GM19238 (cell line): ENCODE data around the gene SPDYC.

Experiments
- DNase-seq: peaks from one replicate; pipeline ENCODE4 v3.0.0; 2011; ENCODE audit warnings: low spot score; ENCODE audit not compliant: insufficient read length

Gene SPDYC, protein sequence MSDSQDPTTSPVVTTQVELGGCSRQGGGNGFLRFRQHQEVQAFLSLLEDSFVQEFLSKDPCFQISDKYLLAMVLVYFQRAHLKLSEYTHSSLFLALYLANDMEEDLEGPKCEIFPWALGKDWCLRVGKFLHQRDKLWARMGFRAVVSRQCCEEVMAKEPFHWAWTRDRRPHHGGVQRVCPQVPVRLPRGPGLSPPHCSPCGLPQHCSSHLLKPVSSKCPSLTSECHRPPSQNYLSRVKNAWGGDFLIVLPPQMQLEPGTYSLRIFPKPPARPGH

DNA sequence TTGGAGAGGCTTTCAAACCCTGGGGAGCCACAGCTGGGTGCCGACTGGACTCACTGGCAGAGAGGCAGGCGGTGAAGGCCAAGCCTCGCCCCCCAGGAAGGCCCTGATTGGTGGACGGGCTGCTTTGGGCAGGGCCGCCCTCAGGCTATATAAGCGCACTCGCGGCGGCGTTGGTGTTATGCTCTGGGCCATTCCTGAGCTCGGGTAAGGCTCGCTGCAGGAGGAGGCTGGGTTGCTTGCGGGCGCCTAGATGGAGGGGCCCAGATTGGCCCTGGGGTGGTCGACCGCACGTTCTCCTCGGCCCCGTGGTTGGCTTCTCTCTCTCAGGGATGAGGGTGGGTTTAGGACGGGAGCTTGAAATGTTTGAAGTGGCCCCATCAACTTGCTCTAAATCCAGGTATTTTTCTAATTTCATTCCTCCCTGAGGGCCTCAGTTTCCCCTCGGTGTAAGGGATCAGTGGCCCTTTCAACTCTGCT lies at the start of gene SPDYC:
Gene SPDYC, plus strand, starts transcription at position 176 of the 477 bp plus-strand sequence. CDS start 1,125 bp downstream, outside the sequence.
- no peak for DNase-seq

DNA sequence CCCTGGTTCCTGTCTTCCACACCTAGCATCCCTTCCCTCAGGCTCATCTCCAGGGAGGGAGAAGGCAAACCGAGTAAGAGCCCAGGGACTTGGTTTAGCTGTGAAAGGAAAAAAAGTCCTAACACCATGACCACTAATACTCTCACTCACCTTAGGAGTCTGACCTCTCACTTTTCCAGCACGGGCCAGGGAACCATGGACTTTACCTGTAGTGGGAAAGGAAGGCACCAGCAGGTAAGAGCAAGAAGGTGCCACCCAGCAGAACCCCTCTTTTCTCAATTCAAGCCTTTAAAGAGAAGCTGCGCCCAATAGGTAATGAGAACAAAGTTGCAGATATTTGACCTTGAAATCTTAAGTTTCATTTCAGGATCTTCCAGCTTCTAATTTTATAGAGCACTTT lies 49.2 kb upstream of the SPDYC start:
- no peak for DNase-seq

DNA sequence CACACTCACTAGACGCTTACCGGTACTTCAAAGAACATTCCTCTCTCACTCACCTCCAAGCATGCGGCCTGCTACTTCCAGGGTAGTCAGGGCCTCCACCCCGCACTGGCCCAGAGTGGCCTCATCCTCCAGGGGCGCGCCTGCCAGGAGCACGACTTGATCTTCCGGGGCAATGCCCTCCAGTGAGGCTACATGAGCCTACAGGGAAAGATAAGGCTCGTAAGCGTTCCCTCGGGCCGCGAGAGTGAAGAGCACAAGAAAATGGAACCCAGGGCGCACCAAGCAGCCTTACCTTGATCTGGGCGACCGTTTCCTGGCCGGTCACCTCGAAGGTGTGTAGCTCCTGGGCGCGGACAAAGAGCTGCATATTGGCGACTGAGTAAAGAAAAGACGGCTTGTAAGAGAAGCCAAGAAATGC lies 48.6 kb upstream of the SPDYC start:
- DNase-seq = no peak

DNA sequence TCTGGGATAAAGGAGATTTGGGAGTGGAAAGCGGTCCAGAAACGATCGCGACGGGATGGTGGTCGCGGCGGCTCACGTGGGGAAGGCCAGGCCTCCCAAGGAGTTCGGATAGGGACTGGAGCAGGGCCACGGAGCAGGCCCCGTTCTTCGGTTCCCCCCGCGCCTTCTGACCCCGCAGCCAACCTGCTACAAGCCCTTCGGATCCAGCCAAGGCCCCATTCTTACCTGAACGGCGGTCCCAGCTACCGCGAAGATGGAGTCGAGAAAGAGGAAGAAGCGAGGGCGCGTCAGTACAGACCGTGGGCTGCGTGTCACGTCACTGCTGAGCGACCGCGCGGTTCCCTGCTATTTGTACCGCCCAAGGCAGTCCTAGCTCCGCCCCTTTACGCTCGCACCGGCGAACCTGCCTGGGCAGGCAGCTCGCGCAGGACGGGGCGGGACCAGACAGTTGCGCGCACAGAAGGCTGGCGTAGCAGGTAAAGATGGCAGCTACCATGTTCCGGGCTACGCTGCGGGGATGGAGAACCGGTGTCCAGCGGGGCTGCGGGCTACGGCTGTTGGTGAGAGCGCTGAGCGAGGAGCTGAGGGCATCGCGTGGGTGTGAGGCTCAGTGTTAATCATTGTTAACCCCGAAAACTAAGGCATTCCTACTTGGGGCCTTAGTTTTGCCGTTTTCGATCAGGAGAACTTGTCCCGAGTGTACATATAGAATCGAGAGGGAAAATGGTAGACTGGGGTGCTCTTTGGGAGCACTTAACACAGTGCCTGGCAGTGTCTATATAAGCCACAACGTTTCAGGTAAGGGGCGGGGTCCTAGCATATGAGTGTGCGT lies 48.0 kb upstream of the SPDYC start, which contains the start of the genes FAU and MRPL49:
Gene FAU, minus strand, starts transcription at position 270 of the 832 bp plus-strand sequence. CDS start 321 bp downstream, outside the sequence.
Gene MRPL49, plus strand, starts transcription at position 457 of the 832 bp plus-strand sequence. Its CDS starts 26 bp downstream, at position 483.
- peak; percentile 96 for DNase-seq

DNA sequence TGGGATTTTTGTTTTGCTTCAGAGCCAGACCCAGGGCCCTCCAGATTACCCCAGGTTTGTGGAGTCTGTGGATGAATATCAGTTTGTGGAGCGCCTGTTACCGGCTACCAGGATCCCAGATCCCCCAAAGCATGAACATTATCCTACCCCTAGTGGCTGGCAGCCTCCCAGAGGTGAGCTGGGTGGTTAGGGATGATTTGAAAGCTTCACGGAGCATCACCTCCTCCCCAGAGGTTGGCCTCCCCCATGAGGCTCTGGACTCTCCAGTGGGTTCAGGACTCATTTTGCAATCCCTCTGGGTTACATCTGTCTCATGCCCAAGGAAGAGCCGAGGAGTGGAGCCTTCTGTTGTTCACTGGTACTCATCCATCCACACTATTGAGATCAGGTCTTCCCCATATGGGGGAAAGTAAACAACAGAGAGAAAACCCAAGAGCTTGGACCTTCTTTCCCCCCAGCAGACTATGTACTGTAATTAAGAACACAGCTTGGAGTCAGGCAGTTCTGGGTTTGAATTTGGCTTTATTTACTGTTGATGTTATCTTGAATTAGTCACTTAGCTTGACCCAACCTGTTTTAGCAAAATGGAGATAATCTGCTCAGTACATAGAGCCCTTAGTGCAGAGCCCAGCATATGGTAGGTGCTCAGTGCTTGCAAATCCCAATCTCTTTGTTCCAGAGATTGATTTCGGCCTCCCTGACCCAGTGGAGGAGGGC lies 45.4 kb upstream of the SPDYC start:
- no peak for DNase-seq

DNA sequence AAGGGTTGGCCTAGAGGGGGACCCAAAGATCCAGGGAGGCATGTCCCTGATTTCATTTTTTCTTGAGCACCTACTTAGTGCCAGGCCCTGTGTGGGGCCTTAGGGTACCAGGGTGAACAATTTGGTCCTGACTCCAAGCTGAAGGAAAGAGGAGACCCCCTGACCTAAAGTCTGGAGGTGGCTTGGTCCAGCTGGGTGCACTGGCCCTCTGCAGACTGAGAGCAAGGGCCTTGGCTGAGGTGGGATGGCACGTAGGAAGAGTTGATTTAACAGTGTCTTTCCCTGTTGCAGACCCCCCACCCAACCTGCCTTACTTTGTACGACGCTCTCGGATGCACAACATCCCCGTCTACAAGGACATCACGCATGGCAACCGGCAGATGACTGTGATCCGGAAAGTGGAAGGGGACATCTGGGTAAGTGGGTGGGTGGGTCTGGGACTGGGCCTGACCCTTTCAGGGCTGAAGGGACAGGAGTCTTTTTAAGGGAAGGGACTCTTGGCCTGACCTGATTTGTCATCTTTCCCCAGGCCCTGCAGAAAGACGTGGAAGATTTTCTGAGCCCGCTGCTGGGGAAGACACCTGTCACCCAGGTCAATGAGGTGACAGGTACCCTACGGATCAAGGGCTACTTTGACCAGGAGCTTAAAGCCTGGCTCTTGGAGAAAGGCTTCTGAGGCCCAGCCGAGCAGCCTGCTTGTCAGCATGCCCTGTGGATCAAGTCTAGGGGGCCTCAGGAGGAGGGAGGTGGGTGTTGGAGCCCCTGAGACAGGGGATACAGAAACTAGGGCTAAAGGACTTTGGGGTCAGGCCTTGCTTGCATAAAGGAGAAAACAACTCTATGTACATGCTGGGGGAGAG lies 44.6 kb upstream of the SPDYC start:
- no peak for DNase-seq

DNA sequence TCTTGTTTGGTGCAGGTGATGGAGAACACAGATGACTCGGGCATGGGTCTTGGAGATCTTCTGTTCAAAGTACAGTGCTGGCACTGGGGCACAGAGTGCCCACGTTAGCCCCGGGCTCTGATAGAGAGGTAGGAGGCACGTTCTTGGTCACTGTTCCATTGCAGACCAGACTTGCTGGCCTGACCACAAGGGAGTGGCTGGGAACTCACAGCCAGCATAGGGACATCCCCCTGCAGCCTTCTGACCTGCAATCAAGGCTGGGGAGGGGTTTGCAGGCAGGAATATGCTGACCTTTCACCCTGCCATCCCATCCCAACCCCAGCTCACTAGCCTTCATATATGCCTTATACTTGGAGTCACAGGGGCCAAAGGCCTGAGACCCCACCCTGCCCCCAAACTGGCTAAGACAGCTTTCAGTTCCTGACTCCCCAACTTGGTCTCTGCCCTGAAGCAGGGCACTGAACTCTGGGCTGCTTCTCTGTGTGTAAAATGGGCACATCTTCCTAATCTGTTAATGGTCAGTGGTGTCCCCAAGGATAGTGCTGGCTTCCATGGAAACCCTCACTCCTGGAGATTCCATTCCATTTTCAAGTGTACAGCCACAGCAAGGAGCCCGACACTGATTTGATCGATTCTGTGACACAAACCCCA lies 43.3 kb upstream of the SPDYC start:
- no peak for DNase-seq

DNA sequence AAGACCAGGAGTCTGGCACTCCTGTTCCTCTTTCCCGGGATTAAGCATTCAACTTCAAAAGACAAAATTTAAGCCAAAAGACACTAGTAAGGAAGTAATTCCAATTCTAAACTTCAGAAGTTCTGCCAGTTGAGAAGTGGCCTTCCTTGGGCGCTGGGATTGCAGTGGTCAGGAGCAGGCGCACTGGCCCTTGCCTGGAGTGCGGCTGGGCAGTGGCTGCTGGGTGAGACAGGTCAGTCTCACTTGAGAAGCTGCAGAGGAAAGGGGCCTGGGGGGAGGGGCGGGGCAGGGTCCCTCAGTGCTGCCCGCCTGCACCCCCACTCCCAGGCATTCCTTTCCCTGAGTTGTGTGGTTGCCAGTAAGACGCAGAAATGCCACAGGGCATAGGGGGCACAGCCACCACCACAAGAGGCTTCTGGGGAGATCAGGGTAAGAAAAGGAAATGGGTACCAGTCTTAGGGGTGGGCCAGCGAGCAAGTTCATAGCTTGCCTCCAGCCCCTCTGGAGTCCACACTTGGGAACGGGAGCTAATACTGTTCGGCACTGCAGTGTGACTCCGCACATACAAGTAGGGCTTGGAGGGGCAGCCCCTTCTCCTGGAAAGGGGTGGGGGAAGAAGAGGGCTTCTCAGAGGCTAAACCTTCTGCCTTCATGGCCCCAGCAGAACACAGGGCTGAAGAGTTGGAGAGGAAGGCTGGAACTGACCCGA lies 42.4 kb upstream of the SPDYC start:
- DNase-seq = no peak

DNA sequence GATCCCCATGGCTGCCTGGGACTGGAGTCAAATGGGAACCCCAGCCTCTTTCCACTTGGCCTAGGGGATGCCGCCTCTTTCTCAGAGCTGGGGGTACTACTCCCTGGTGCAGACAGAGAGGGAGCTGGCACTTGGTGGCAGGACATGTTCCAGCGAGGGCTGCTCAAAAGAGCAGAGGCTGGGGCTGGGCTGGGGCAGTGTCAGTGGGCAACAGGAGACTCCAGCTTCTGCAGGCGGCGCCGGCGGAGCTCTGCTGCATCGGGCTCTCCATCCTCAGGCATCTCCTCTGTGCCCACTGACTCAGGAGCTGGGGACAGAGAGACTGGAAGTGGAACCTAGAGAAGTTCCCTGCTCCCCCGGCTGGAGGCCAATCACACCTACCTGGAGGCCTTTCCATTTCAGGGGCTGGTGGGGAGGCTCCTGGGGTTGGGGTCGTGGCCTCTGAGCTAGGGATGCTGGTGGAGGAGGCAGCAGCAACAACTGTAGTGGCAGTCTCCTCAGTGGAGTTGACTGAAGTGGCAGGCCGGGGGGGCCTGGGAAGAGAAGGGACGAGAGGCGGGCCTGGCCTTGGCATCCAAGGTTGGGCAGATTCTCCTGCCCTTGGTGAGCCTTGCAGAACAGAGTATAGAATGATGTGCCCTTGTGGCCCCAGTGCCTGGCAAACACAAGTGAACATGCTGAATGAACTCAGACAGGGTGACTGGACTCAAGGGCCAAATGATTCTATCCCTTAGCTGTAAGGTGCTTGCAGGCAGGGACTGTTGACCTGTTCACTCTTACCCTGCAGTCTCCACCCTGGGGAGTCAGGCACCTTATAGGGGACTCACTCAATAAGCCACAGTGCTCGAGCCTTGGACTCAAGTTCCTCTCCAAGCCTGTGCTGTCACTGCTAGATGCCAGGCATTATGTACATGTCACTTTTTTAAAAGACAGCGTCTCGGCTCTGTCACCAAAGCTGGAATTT lies 41.6 kb upstream of the SPDYC start:
- DNase-seq = no peak

DNA sequence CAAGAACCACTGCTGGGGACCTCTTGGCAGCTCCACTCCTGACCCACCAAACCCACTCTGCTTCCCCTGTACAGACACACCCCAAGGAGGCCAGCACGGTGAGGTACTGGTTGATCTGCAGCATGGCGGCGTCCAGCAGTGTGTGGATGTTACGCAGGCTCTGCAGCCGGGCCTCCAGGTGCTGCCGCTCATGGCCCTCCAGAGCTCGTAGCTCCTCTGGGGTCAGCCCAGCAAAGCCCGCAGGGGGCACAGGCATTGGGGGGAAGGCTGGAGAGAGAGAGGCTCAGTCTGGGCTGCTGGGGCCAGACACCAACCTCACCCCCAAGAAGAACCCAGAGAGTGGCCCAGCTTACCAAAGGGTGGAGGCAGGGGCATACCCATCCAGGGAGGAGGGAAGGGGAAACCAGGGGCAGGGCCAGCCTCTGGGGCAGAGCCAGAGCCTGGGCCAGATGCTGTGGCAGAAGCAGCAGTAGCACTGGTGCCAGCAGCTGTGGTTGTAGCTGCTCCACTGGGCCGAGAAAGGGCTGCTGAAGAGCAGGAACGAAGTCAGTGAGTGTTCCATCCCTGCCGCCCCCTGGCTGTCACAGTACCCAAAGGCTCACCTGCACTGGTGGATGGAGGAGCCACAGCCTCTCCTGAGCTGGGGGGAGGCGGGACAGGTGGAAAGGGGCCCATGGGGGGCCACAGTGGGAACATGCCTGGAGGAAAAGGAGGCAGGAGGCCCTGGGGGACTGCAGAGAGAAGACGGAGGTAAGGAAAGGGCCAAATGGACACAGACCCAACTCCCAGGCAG lies 40.2 kb upstream of the SPDYC start:
- no peak for DNase-seq

DNA sequence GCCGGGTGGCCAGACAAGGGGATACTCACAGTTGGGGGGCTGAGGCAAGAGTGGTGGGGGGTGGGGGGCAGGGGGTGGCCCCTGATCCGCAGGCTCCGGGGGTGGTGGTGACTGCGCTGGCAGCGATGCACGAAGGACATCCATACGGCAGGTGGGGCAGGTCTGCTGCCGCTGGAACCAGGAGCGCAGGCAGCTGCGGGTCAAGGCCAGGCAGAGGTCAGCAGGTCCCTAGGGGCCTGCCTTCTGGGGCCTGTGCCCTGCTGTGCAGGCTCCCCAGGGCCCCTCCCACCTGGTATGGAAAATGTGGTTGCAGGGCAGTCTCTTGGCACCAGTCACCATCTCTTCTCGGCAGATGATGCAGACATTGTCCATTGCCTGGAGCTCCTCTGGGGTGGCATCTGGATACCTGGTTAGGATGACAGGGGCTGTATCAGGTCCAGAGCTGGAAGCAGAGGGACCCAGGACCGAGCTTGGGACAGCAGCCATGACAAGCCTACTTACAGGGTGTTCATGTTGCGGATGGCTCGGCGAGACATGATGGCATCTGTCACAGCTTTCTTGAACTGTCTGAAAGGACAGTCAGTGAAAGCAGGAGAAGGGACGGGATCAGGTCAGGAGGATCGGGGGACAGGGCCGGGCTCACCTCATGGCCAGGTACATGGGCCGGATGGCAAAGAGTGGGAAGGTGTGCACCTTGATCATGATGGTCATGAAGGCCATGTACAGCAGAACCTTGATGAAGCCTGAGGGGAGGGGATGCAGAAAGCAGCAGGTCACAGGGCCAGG lies 39.2 kb upstream of the SPDYC start:
- DNase-seq = no peak

DNA sequence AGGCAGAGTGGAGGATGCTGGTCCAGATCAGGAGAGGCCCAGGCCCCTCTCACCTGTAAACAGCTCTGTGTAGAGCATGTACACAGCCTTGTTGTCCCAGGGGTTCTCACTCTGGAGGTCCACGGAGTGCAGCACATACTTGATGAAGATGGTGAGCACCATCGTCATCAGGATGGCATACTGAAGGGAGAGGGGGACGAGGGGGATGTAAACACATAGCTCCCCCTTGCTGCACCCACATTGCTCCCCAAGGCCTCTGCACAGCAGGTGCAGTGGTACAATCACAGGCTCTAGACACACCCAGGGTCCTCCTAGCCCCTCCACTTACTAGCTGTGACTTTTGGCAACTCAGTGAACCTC lies 38.6 kb upstream of the SPDYC start:
- no peak for DNase-seq

DNA sequence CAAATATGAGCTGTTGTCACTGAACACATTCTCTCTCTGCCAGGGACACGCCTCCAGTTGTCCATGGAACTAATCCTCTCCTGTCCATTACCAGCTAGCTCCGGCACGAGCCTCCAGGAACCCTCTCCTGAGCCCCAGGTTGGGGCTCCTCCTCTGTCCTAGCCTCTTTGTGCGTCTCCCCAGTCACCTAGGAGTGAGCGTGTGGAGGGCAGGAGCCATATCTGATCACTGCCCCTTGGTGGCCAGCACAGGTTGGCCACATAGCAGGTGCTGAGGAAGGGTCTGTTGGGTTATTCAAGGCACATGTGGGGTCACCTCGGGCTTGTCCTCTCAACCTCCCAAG lies 38.2 kb upstream of the SPDYC start:
- DNase-seq = no peak

DNA sequence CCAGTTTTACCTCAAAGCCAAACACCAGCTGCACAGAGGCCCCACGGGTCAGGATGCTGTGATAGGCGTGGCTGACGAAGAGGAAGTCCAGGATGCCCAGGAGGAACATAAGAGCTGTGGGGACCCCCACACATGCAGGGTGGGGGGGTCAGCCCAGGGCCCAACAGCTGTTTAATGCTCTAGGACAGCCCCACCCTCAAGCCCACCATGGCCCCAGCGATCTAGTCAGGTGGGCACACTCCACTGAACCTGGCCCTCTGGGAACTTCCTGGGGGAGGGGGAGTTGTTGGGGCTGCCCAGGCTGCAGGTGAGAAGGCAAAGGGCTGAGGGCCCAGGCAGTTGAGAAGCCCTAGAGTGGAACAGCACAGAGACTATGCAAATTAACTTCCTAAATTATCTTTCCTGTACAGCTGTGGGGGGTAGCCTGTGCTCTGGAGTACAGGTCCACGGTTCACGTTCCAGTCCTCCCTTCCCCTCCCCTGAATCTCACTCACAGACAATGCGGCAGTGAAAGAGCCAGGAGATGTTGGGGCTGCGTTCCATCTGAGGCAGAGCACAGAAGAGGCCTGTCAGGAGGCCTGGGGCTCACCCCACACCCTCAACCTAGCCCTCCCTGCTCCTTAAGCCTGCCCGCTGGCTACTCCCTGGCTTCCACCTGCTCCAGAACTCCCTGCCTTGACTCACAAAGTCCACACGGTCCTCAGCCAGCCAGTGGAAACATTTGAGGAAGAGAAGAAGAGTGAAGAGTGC lies 37.6 kb upstream of the SPDYC start:
- DNase-seq = no peak

DNA sequence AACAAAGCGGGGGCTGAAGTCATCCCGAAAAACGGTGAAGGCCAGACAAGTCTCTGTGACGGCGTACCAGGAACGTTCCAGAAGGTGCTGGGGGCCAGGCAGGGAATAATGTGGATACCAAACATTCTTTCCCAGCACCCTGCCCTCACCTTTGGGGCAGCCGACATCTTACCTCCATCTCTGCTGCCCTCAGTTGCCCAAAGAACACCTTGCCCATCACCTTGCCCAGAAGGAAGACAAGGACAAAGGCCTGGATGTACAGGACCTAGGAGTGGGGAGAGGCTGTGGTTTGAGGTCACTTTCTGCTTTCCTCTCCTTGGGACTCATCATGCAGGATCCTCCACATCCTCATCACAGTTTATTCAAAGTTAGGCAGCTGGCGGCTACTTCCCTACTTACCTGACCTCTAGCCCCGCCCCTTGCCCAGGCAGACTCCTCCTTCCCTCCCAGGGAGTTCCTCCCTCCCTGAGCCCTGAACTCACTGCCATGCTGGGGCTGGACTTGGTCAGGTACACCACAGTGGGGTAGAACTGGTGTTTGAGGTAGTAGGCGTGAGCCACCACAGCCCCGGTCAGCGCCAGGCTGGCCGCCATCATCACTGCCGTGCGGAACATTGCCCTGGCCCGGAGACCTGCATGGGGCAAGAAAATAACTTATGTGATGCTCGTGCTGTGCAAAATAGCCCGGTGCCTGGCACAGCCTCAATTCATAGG lies 36.9 kb upstream of the SPDYC start:
- no peak for DNase-seq

DNA sequence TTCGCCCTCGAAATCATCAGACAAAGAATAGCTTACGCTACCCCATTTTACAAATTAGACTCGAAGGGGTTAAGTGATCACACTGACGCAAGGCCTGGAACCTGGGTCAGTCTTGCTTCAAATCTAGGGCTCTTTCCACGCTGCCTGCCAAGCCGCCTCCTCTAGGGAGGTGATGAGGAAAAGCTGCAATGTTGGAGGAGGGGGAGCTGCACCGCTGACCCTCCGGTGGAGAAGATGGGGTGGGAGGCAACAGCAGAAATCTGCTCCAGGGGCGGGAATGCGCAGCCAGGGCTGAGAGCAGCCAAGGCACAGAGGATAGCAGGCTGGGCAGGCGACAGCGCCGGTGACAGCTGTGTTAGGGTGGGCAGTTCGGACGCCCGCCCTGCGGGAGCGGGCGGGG lies 36.3 kb upstream of the SPDYC start:
- DNase-seq = no peak
